Embryonic facial prominence (tissue), 1 donor: Measurements from ENCODE around the gene MDM4.
"Not testable (repeated sequence)": the region's sequence is repeated elsewhere in the genome, so short reads cannot be mapped to it uniquely, and the experiment has no call there.

Source experiments
- DNase-seq: peaks from one replicate; pipeline ENCODE4 v3.0.0-alpha.2; 2016; ENCODE audit errors: extremely low spot score

Gene MDM4, protein sequence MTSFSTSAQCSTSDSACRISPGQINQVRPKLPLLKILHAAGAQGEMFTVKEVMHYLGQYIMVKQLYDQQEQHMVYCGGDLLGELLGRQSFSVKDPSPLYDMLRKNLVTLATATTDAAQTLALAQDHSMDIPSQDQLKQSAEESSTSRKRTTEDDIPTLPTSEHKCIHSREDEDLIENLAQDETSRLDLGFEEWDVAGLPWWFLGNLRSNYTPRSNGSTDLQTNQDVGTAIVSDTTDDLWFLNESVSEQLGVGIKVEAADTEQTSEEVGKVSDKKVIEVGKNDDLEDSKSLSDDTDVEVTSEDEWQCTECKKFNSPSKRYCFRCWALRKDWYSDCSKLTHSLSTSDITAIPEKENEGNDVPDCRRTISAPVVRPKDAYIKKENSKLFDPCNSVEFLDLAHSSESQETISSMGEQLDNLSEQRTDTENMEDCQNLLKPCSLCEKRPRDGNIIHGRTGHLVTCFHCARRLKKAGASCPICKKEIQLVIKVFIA

GRCh38 chr1:204516180-204516879 lies at the start of gene MDM4:
TSS of gene MDM4 (plus strand) at chr1:204516406. CDS start at chr1:204525519, 9,113 bp downstream.
- peak; percentile 96 for DNase-seq

DNA sequence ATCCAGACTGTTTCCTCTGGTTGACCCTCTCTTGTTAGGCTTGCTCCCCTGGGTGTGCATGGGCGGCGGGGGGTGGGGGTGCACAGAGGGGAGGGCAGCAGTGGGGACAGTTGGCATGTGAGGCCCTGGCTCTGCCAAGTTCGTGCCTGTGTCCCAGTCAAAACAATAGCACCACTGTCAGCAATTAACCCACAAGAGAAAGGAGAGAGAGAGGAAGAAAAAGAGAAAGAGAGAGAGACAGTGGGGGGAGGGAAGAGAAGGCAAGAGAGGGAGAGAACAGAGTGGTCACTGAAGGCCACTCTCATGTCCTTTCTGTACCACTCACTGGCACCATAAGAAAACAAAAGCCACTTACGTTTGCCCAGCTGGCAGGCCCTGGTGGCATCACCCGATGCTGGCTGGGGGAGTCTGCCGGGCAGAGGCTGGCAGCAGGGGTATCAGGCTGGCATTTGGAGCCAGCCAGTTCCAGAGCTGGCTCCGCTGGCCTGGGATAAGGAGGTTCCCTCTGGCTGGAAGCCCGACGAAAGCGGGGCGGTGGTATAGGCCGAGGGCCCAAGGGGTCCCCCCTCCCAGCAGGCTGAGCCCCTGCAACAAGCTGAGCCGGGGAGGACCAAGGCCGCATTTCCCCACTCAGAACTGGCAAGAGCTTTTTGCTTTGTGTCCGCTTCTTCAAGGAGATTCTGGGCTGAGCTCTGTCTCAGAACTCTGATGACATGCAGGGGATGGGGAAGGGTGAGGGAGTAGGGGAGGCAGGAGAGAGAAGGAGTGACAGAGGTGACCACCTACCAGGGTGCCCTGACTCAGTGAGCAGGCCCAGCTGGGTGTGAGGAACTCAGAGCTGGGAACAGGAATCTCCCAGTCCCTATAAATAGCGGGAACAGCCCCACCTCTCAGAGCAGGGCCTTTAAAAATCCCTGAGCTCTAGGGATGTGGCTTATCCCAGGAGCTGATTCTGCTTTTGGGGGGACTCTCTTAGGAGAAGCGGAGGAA lies 49.5 kb upstream of the MDM4 start:
- no peak for DNase-seq

- DNase-seq = no peak
These were observed 48.0 kb upstream of the MDM4 start for GRCh38 chr1:204468206-204468605.

- DNase-seq = no peak
These were observed 47.4 kb upstream of the MDM4 start for GRCh38 chr1:204468766-204469302.

DNA sequence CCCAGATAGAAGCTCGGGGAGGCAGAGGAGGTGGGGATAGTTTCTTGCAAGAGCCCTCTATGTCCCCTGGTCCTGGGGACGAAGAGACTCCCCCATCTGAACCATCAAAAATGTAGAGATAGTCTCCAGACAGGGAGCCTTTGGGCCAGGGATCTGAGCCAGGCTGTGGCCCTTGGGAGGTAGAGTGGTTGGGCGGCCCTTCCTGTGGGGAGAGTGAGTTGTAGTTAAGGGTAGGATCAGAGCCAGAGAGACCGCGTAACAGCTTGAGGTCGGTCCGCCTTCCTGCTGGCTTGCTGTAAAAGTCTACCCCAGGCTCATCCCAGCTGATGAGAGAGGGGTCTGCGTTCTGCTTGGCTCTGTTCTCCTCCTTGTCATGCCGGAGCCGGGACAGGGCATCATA lies 46.9 kb upstream of the MDM4 start:
- no peak for DNase-seq

DNA sequence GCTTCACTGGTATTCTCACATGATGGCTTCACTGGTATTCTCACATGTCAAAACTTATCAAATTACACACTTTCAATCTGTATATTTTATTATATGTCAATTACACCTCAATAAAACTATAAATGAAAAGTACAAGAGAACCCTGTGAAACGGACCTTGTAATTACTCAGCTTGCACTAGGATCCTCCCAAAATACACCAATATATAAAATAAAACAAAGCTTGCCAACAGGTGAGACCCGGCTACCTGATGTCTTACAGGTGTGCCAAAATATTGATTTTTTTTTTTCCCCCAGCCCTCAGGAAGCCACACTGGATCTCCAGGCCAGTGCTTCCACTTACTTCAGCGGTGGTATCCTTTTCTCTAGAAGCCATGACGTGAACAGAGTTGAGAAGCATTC lies 44.5 kb upstream of the MDM4 start:
- no peak for DNase-seq

- no peak for DNase-seq
These were observed 43.5 kb upstream of the MDM4 start for GRCh38 chr1:204472660-204473059.

DNA sequence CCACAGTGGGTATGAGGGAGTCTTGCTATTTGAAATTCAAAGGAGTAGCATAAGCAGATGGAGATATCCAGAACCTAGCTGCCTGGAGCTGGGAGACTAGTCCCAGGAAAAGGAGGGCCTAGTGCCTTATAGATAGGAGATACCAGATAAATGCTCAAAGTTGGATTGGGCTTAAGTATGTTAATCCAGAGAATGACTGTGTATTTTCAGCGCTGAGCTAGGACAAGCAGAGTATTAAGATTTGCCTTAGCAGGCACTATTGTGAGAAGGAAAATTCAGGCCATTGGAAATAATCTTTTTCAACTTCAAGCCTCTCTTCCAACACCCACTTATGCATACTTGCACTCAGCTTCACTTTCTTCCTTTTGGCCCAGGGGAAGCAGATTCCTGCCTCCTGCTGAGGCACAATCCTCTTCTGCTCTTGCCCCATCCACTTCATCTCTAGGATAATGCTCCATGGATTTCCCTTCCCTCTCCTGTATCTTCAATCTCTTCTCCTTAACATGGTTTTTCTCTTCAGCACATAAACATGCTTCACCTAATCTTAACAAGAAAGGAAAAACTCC lies 42.7 kb upstream of the MDM4 start:
- no peak for DNase-seq

- no peak for DNase-seq
These were observed 40.4 kb upstream of the MDM4 start for GRCh38 chr1:204475656-204476432.

DNA sequence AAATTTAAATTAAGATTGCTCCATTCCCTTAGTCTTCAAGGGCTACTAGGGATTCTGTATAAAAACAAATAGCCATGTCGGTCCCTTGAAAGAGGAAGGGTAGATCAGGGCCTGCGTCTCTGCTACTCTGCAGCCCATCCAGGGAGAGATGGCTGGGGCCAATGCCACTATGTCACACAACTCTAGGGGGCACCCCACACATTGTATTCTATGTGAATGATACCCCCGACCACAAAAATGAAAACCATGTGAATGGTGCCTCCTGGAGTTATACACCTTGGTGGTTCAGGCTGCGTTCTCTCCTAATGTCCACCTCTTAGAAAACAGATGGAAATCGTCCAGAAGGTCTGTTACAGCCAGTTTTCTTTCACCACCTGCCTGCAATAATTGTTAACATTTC lies 39.6 kb upstream of the MDM4 start:
- DNase-seq = no peak

GRCh38 chr1:204477036-204477740 lies 39.0 kb upstream of the MDM4 start:
- no peak for DNase-seq

- DNase-seq = no peak
These were observed 37.9 kb upstream of the MDM4 start for GRCh38 chr1:204478172-204478899.

DNA sequence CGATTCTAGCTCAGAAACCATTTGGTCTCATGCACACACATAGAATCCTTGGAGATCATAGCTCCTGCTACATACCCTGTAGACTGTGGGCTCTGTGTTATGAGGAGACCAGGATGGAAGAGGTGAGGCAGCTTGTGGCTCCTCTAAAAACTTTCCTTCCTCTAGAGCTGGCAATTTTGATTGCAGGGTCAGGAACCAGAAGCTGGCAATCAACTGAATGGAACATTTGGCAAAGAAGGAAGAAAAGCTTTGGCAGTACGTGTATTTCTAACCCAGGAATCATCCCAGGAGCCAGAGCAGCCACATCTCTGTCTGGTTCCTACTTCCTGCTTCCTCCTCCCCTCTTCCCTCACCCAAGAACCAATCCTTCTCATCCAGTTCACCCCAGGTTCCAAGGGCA lies 37.3 kb upstream of the MDM4 start:
- no peak for DNase-seq

GRCh38 chr1:204479387-204480136 lies 36.6 kb upstream of the MDM4 start:
- DNase-seq = no peak

GRCh38 chr1:204480515-204480914 lies 35.7 kb upstream of the MDM4 start:
- DNase-seq = no peak

DNA sequence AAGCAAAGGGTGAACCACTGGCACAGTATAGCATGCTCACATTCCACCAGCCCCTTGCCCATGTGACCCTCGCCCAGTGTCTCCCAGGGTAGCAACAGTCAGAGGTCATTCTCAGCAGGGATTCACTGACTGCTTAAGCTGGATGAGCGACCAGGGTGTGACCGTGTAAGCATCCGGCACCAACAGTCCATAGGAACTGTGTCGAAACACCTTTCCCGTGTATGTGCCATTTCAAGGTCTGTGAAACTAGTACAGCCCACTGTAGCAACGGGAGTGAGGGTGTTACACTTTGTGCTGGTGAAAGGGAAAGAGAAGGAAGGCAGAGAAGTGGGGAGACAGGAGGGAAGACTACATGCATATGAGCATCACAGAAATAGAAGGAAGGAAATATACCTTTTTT lies 32.4 kb upstream of the MDM4 start:
- DNase-seq = no peak

DNA sequence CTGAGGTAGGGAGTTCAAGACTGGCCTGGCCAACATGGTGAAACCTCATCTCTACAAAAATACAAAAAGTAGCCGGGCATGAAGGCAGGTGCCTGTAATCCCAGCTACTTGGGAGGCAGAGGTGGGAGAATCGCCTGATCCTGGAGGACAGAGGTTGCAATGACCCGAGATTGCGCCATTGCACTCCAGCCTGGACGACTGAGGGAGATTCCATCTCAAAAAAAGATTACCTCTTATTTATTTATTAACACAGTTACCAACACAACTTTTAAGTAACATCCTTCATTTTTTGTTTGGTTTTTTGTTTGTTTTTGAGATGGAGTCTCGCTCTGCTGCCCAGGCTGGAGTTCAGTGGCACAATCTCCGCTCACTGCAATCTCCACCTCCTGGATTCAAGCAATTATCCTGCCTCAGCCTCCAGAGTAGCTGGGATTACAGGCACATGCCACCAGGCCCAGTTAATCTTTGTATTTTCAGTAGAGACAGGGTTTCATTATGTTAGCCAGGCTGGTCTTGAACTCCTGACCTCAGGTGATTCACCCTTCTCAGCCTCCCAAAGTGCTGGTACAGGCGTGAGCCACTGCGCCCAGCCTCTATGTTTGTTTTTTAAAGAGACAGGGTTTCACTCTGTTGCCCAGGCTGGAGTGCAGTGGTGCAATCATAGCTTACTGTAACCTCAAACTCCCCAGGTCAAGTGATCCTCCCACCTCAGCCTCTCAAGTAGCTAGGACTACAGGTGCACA lies 29.5 kb upstream of the MDM4 start:
- not testable (repeated sequence) for DNase-seq

DNA sequence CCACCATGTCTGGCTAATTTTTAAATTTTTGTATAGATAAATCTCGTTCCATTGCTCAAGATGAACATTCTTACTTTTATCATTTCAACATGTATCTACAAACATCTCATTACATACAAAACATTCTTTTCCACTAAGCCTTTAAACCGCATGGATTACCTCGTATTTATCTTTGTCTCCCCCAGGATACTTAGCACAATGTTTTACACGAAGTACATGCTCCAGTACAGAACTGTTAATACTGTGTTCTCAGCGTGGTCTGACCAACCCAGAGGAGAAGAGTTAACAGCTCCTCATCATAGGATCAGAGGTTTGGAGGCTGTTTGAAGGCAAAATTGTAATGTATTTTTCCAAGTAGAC lies 29.0 kb upstream of the MDM4 start:
- DNase-seq = no peak
